GM18511 (cell line): ENCODE data around the gene LHX4.
"Not testable (repeated sequence)": the region's sequence is repeated elsewhere in the genome, so short reads cannot be mapped to it uniquely, and the experiment has no call there.

ENCODE experiments used
- ATAC-seq: cut with Tn5 transposase; IDR thresholded peaks from one replicate; pipeline ENCODE4 v1.9.1; 2021; ENCODE audit warnings: mild to moderate bottlenecking, moderate library complexity; ENCODE audit not compliant: unreplicated experiment

LHX4 gene

GRCh38 chr1:180196436-180197003 is 33.5 kb upstream of the LHX4 start:
- ATAC-seq, result no peak

GRCh38 chr1:180197231-180197630 is 32.8 kb upstream of the LHX4 start:
- ATAC-seq, result no peak

- no peak for ATAC-seq
These were observed 31.9 kb upstream of the LHX4 start for GRCh38 chr1:180198196-180198595.

- no peak for ATAC-seq
These were observed 31.5 kb upstream of the LHX4 start for GRCh38 chr1:180198611-180199010.

GRCh38 chr1:180199018-180199417 is 31.0 kb upstream of the LHX4 start:
- no peak for ATAC-seq

- ATAC-seq, result no peak
These were observed 28.4 kb upstream of the LHX4 start for GRCh38 chr1:180201451-180202200.

GRCh38 chr1:180202588-180202987 is 27.5 kb upstream of the LHX4 start:
- ATAC-seq, result not testable (repeated sequence)

GRCh38 chr1:180204231-180204630 is 25.8 kb upstream of the LHX4 start:
- no peak for ATAC-seq

- no peak for ATAC-seq
These were observed 23.5 kb upstream of the LHX4 start for GRCh38 chr1:180206581-180206980.

- no peak for ATAC-seq
These were observed 21.8 kb upstream of the LHX4 start for GRCh38 chr1:180208264-180208663.

- no peak for ATAC-seq
These were observed 19.9 kb upstream of the LHX4 start for GRCh38 chr1:180210008-180210620.

- ATAC-seq, result no peak
These were observed 18.8 kb upstream of the LHX4 start for GRCh38 chr1:180211156-180211859.

- no peak for ATAC-seq
These were observed 18.2 kb upstream of the LHX4 start for GRCh38 chr1:180211860-180212229.

- ATAC-seq, result peak; percentile 78
These were observed 16.5 kb upstream of the LHX4 start for GRCh38 chr1:180213401-180214170.

GRCh38 chr1:180215856-180216625 is 14.0 kb upstream of the LHX4 start:
- ATAC-seq, result no peak

GRCh38 chr1:180217006-180217405 is 13.1 kb upstream of the LHX4 start:
- no peak for ATAC-seq

GRCh38 chr1:180218806-180219765 is 11.0 kb upstream of the LHX4 start:
- ATAC-seq, result no peak

- ATAC-seq, result no peak
These were observed 10.3 kb upstream of the LHX4 start for GRCh38 chr1:180219776-180220175.

GRCh38 chr1:180221462-180221861 is 8.6 kb upstream of the LHX4 start:
- no peak for ATAC-seq
